Fibroblast of mammary gland (primary cell): Measurements from ENCODE around the gene GNL1.
A peak's percentile ranks its signal among the peaks of the same experiment; 100 is the strongest.

Experiments used
- DNase-seq: peaks from one replicate; pipeline ENCODE4 v3.0.0-alpha.2; 2010; ENCODE audit warnings: low read depth
- H3K4me3 ChIP-seq: 2 replicates; pipeline ENCODE4 v1.5.1; 2011; ENCODE audit warnings: low read depth, mild to moderate bottlenecking, low read length, moderate library complexity; ENCODE audit not compliant: control insufficient read depth
- TF ChIP-seq, protein P1 (sequence below): conservative IDR thresholded peaks from 2 replicates; pipeline ENCODE4 v1.5.1; 2011; ENCODE audit warnings: low read depth, low read length, inconsistent platforms; ENCODE audit not compliant: control insufficient read depth, insufficient read depth

GNL1 gene

GRCh38 chr6:30544666-30545272 lies 11.5 kb downstream of the GNL1 start:
- peak; percentile 76 for DNase-seq
- TF ChIP-seq, protein P1, sequence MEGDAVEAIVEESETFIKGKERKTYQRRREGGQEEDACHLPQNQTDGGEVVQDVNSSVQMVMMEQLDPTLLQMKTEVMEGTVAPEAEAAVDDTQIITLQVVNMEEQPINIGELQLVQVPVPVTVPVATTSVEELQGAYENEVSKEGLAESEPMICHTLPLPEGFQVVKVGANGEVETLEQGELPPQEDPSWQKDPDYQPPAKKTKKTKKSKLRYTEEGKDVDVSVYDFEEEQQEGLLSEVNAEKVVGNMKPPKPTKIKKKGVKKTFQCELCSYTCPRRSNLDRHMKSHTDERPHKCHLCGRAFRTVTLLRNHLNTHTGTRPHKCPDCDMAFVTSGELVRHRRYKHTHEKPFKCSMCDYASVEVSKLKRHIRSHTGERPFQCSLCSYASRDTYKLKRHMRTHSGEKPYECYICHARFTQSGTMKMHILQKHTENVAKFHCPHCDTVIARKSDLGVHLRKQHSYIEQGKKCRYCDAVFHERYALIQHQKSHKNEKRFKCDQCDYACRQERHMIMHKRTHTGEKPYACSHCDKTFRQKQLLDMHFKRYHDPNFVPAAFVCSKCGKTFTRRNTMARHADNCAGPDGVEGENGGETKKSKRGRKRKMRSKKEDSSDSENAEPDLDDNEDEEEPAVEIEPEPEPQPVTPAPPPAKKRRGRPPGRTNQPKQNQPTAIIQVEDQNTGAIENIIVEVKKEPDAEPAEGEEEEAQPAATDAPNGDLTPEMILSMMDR = peak; percentile 81
- H3K4me3 ChIP-seq = no peak overlapping the region

- TF ChIP-seq, protein P1 = no peak
Measured at GRCh38 chr6:30543821-30544220, 12.5 kb downstream of the GNL1 start.

DNA sequence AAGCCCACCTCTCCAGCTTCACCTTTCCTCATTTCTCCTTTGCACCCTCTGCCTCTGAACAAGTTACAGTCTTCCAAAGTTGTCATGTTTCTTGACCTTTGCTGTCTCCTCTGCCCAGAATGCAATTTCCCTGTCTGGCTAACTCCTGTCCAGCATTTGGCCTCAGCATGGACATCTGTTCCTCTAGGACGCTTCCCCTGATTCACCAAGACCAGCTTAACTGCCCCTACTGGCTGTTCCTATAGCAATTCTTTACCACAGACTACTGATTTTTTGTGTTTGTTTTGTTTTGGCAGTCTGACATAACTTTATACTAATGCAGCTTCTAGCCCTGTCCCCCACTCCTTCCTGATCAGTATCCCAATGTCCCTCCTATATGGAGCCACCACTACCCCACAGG lies 13.4 kb downstream of the GNL1 start:
- H3K4me3 ChIP-seq = no peak overlapping the region
- TF ChIP-seq, protein P1 = peak; percentile 18

More at GRCh38 chr6:30543821-30544220, 12.5 kb downstream of the GNL1 start:
- H3K4me3 ChIP-seq = no peak overlapping the region
- no peak for DNase-seq

DNA sequence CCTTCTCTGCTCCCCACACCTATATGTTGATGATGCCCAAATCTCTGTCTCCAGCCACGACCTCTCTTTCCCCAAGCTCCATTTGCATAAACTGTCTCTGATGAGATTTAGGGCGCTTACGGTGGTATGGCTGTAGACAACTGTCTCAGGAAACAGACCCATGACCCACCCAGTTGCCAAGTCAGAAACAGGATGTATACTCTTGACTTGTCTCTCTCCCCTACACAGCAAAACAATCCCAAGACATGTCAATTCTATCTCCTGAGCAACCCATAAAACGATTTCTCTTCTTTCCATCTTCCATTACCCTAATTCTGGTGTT lies 13.9 kb downstream of the GNL1 start:
- TF ChIP-seq, protein P1 = no peak
- no peak for DNase-seq
- no peak overlapping the region for H3K4me3 ChIP-seq

More for the DNA sequence above, 13.4 kb downstream of the GNL1 start:
- peak; percentile 29 for DNase-seq

GRCh38 chr6:30541515-30542403 lies 14.5 kb downstream of the GNL1 start:
- no peak overlapping the region for H3K4me3 ChIP-seq
- peak; percentile 88 for DNase-seq
- TF ChIP-seq, protein P1 = peak; percentile 99

- DNase-seq = no peak
- TF ChIP-seq, protein P1 = no peak
- no peak overlapping the region for H3K4me3 ChIP-seq
Measured at GRCh38 chr6:30537931-30538330, 18.4 kb downstream of the GNL1 start.
